ENCODE data around the gene STXBP6. TPM values are rescaled to one million over a fixed set of nuclear protein-coding genes. Genes with fewer than 3 reads are reported as not detected.

STXBP6 gene
- total and polyA plus RNA-seq, 2 of the 13 experiments (the other 11 are each of a cell fraction or from before 2014, with no cell fraction given) = 35.3 to 42.8 TPM

DNA sequence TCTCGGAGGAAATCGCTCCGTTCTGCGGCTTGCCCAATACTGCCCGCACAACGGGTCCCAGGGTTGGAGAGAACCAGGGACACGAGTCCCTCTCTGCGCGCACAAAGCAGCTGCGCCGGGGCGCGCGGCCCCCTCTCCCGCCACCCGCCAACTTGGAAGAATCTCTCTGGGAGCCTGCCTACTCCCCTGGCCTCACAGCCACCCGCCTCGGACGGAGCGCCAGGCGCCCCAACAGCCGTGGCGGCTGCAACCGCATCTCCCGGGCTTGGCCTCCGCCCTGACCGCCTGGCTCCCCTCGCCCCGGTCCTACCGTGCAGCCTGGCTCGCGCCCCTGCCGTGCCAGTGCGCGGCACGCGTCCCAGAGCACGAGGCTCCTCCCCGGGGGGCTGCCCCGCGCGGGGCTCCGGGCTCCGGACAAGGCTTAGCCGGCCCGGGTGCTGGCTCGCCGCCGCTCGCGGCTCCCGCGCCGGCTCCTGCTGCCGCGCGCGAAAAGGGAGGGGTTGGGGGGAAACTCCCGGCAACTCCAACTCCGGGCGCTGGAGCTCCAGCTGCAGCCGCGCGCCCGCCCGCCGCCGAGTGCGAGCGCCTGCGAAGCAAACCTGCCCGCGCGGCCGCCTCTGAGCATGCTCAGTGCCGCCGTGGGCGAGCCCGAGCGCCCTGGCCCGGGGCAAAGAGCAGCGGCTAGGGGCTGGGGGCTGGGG lies at the start of gene STXBP6 (continued):
- TF ChIP-seq, protein P1, sequence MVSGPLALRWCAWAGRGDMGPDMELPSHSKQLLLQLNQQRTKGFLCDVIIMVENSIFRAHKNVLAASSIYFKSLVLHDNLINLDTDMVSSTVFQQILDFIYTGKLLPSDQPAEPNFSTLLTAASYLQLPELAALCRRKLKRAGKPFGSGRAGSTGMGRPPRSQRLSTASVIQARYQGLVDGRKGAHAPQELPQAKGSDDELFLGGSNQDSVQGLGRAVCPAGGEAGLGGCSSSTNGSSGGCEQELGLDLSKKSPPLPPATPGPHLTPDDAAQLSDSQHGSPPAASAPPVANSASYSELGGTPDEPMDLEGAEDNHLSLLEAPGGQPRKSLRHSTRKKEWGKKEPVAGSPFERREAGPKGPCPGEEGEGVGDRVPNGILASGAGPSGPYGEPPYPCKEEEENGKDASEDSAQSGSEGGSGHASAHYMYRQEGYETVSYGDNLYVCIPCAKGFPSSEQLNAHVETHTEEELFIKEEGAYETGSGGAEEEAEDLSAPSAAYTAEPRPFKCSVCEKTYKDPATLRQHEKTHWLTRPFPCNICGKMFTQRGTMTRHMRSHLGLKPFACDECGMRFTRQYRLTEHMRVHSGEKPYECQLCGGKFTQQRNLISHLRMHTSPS (CRISPR knock-in tag; IDR thresholded peaks at IDR 0.05; ENCODE audit: low read depth) = peak; percentile 66; the same call in 1 of the 2 replicates
- TF ChIP-seq, protein P2, sequence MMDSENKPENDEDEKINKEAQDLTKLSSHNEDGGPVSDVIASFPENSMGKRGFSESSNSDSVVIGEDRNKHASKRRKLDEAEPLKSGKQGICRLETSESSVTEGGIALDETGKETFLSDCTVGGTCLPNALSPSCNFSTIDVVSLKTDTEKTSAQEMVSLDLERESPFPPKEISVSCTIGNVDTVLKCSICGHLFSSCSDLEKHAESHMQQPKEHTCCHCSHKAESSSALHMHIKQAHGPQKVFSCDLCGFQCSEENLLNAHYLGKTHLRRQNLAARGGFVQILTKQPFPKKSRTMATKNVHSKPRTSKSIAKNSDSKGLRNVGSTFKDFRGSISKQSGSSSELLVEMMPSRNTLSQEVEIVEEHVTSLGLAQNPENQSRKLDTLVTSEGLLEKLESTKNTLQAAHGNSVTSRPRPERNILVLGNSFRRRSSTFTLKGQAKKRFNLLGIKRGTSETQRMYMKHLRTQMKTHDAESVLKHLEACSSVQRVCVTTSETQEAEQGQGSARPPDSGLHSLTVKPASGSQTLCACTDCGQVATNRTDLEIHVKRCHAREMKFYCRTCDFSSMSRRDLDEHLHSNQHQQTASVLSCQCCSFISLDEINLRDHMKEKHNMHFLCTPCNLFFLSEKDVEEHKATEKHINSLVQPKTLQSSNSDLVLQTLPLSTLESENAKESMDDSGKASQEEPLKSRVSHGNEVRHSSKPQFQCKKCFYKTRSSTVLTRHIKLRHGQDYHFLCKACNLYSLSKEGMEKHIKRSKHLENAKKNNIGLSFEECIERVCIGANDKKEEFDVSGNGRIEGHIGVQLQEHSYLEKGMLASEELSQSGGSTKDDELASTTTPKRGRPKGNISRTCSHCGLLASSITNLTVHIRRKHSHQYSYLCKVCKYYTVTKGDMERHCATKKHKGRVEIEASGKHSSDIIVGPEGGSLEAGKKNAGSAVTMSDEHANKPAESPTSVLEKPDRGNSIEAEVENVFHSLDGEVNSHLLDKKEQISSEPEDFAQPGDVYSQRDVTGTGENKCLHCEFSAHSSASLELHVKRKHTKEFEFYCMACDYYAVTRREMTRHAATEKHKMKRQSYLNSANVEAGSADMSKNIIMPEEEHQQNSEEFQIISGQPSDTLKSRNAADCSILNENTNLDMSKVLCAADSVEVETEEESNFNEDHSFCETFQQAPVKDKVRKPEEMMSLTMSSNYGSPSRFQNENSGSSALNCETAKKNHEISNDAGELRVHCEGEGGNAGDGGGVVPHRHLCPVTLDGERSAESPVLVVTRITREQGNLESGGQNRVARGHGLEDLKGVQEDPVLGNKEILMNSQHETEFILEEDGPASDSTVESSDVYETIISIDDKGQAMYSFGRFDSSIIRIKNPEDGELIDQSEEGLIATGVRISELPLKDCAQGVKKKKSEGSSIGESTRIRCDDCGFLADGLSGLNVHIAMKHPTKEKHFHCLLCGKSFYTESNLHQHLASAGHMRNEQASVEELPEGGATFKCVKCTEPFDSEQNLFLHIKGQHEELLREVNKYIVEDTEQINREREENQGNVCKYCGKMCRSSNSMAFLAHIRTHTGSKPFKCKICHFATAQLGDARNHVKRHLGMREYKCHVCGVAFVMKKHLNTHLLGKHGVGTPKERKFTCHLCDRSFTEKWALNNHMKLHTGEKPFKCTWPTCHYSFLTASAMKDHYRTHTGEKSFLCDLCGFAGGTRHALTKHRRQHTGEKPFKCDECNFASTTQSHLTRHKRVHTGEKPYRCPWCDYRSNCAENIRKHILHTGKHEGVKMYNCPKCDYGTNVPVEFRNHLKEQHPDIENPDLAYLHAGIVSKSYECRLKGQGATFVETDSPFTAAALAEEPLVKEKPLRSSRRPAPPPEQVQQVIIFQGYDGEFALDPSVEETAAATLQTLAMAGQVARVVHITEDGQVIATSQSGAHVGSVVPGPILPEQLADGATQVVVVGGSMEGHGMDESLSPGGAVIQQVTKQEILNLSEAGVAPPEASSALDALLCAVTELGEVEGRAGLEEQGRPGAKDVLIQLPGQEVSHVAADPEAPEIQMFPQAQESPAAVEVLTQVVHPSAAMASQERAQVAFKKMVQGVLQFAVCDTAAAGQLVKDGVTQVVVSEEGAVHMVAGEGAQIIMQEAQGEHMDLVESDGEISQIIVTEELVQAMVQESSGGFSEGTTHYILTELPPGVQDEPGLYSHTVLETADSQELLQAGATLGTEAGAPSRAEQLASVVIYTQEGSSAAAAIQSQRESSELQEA (CRISPR knock-in tag; IDR thresholded peaks at IDR 0.05; ENCODE audit: not compliant biosample characterization) = peak; percentile 89
- TF ChIP-seq, protein P3, sequence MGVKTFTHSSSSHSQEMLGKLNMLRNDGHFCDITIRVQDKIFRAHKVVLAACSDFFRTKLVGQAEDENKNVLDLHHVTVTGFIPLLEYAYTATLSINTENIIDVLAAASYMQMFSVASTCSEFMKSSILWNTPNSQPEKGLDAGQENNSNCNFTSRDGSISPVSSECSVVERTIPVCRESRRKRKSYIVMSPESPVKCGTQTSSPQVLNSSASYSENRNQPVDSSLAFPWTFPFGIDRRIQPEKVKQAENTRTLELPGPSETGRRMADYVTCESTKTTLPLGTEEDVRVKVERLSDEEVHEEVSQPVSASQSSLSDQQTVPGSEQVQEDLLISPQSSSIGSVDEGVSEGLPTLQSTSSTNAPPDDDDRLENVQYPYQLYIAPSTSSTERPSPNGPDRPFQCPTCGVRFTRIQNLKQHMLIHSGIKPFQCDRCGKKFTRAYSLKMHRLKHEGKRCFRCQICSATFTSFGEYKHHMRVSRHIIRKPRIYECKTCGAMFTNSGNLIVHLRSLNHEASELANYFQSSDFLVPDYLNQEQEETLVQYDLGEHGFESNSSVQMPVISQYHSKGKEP (CRISPR knock-in tag; IDR thresholded peaks at IDR 0.05) = no peak
- TF ChIP-seq, protein P4, sequence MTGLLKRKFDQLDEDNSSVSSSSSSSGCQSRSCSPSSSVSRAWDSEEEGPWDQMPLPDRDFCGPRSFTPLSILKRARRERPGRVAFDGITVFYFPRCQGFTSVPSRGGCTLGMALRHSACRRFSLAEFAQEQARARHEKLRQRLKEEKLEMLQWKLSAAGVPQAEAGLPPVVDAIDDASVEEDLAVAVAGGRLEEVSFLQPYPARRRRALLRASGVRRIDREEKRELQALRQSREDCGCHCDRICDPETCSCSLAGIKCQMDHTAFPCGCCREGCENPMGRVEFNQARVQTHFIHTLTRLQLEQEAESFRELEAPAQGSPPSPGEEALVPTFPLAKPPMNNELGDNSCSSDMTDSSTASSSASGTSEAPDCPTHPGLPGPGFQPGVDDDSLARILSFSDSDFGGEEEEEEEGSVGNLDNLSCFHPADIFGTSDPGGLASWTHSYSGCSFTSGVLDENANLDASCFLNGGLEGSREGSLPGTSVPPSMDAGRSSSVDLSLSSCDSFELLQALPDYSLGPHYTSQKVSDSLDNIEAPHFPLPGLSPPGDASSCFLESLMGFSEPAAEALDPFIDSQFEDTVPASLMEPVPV (CRISPR knock-in tag; IDR thresholded peaks at IDR 0.05) = no peak
- TF ChIP-seq ZNF383 (CRISPR knock-in tag; IDR thresholded peaks at IDR 0.05; ENCODE audit: borderline replicate concordance) = 0 out of 2 replicates have a peak, but pooled peaks have one; percentile 63
- TF ChIP-seq CAMTA2 (CRISPR knock-in tag; IDR thresholded peaks at IDR 0.05; ENCODE audit: borderline replicate concordance) = no peak
- no peak for TF ChIP-seq ZBTB21 (CRISPR knock-in tag; IDR thresholded peaks at IDR 0.05)
- no peak; the same call in 1 of the 2 replicates for TF ChIP-seq ZFP36L1 (CRISPR knock-in tag; IDR thresholded peaks at IDR 0.05)
- peak; percentile 88 for TF ChIP-seq ATF7-NPFF (CRISPR knock-in tag; IDR thresholded peaks at IDR 0.05; ENCODE audit: low read depth)

All from HepG2 (cell line).